Measurements from ENCODE around the gene SETBP1.
A peak's percentile ranks its signal among the peaks of the same experiment; 100 is the strongest.

The SETBP1 gene

DNA sequence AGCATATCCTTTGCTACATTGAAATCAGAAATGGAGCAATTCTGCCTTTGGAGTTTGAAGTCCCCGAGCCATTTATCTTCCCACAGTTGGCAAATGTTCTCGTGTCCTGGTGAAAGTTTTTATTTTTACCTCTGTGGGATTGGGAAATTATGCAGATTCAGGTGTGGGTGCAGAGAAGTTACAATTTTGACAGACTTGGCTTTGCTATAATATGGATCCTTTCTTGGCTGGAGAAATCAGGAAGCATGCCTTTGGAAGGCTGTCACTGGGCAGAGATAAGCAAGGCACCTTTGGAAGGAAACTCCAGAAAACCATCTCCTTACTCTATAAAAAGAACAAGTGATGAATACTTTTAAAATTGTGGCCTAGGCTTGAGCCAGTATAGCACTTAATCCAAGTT, 278.3 kb downstream of the SETBP1 start:
- in situ Hi-C loops (cut with MboI; ENCODE audit: low pct_unique_long_range_greater_than_20kb, low sequenced_read_pairs): no loop called here
- DNase-seq: no peak

DNA sequence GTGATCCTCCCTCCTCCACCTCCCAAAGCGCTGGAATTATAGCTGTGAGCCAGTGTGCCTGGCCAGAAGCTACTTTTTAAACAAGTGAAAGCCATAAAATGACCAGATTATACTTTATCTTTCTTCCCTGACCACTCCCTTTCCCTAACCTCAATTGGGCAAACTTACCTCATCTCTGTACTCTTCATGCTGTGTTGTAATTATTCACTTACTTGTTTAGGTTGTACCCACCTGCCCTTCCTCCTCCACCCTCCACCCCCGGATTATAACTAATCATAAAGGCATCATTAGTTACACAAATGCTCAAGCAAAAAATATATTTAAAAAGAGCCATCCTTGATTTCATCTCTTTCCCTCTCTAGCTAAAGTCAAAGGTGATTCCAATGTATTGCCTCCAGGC, 279.9 kb downstream of the SETBP1 start:
- DNase-seq: no peak
- in situ Hi-C loops (cut with MboI; ENCODE audit: low pct_unique_long_range_greater_than_20kb, low sequenced_read_pairs): no loop called here

DNA sequence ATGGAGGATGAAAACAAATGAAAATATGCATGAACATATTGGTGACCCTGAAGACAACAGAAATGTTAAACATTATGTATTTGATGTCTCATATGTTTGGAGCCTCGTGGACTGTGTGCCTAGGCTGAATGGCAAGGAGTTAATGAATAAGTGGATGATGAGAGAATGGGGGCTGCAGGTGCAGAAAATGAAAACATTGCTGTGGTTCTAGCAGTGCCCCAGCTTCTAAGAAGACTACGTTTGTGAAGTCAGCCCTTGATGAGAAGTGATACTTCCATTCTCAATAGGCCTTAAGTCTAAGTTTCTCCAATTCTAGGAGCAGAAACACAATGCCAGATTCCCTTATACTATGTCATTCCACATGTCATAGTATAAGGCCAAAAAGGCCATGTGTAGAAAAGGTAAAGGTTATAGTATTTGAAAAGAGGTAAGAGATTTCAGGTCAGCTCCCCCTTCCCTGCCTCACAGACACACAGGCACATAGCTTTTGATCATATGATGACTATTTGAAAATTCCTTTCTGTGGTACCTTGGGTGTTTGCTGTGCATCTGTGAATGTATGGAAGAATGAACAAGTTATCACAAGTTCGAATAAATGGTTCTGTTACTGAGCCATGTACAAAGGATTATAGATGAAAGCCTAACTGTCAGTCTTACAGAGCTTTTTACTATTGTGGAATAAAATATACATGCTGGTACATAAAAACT, 280.8 kb downstream of the SETBP1 start:
- in situ Hi-C loops (cut with MboI; ENCODE audit: low pct_unique_long_range_greater_than_20kb, low sequenced_read_pairs): no loop called here
- no peak for DNase-seq

DNA sequence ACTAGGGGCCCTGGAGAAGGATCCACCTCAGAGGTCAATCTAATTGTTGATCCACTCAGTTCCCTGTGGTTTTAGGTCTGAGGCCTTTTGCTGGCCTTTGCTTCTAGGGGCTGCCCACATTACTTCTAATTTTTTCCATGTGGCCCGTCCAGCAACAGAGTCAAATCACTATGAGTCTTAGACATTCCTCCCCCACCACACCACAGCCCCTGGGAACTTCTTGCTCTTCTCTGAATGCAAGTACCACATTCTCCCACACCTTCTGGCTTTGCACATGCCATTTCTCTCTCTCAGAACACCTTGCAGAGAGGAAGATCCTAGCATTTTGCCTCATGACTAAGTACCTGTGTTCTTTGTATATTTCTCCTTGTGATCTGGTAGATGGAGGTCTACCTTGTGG, 286.9 kb downstream of the SETBP1 start:
- in situ Hi-C loops (cut with MboI; ENCODE audit: low pct_unique_long_range_greater_than_20kb, low sequenced_read_pairs): no loop called here
- DNase-seq: no peak

DNA sequence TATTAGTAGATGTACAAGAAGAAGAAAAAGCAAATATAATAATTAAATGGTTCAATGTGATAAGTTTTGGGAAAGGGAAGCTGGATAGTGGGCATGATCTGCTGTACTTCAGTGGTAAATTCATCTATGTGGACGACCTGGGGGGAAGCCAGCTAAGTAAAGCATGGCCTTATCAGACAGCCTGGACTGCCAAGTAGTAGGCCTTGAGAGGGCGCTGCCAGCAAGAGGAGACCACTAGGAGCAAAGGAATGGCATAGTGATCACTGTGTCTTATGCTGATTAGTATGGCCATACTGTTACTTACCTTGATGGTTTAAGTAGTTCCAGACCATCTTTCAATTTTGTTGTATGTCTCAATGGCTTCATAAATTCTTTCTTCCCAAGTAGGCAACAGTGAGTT, 287.6 kb downstream of the SETBP1 start:
- in situ Hi-C loops (cut with MboI; ENCODE audit: low pct_unique_long_range_greater_than_20kb, low sequenced_read_pairs): no loop called here
- DNase-seq: no peak

DNA sequence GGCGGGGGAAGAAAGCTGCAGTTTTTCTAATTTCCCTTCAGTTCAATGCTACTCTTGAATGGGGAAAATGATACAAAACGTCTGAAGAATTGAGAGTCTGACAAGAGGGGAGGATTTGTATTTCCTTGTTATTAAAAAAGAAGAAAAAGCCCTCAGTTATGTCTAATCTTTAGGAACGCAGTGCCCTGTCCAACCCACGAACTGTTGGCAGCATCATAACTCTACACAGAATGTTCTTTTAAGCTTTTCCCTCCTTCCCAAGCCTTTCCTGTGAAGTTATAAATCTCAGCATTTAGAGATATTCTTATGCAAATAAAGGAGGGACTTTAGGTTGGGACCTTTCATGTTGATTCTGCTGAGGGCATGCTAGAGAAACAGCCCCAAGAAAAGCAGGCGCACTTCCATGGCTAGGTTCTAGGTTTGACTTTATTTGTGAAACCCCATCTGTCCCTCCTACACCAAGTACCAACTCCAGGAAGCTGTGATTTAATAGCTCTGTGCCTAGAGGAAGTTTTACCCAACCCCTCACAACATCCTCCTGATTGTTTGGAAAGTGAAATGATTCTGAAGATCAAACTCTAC, 288.6 kb downstream of the SETBP1 start:
- DNase-seq: no peak
- in situ Hi-C loops (cut with MboI; ENCODE audit: low pct_unique_long_range_greater_than_20kb, low sequenced_read_pairs): no loop called here

DNA sequence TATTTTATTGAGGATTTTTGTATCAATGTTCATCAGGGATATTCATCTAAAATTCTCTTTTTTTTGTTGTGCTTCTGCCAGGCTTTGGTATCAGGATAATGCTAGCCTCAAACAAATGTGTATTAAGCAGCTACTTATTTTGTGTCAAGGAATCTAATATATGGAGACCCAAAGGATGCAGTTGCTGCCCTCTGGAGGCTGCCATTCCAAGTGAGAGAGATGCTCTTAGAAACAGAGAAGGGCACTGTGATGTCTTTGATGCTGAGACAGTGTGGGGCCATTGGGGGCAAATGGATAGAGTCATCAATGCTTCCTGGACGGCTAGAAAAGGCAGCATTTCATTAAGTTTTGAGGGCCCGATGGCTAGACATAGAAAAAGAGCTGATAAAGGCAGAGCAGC, 292.6 kb downstream of the SETBP1 start:
- DNase-seq: no peak
- in situ Hi-C loops (cut with MboI; ENCODE audit: low pct_unique_long_range_greater_than_20kb, low sequenced_read_pairs): no loop called here

DNA sequence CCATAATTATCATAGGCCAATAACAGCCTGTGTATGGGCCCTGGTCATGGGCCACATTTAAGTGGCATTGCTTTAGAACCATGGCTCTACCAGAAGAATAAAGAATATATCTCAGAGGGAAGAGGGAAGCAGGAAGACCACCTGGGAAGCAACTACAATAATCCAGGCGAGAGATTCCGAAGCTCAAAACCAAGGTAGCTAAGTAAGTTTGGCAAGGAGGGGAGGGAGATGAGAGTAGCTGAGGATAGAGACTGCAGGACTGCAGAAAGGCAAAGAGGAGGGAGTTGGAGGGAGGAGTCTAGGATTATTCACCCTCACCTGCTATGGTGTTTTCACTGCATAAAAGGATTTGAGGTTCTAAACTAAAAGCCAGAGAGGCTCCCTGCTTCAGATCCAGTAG, 293.5 kb downstream of the SETBP1 start:
- in situ Hi-C loops (cut with MboI; ENCODE audit: low pct_unique_long_range_greater_than_20kb, low sequenced_read_pairs): no loop called here
- DNase-seq: no peak

DNA sequence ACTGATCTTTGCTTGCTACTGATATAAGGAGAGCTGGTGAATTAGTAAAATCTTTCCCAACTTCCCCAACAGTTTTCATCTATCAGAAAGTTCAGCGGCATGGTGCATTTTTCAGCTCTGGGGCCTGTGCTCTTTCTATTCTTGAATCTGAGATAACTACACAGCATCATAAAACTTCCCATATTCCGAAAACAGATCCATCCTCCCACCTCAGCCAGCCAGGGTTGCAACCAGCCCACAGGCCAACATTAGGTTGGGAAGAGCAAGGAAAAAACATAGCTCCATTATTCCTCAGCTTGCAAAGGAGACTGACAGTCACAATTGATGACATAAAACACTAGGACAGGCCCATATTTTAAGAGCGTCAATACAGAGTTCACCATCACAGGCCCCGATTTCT, 297.2 kb downstream of the SETBP1 start:
- DNase-seq: no peak
- in situ Hi-C loops (cut with MboI; ENCODE audit: low pct_unique_long_range_greater_than_20kb, low sequenced_read_pairs): no loop called here

DNA sequence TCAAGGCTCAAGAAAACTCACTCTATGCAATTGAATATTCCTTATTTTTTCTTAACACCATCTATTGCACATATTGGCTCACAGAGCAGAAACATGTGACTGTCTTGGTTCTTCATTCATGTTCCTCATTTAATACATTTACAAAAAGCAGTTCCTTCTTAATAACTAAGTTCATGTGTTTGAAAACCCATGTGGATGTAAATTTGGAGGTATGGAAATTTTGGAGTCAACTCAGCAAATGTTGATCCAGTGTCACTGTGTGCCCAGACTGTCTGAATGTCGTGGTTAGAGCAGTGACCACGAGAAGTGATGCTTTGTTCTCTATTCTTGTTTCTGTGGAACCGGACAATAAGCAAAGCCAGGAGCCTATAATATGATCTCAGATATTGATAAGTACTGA, 299.1 kb downstream of the SETBP1 start:
- DNase-seq: no peak
- in situ Hi-C loops (cut with MboI; ENCODE audit: low pct_unique_long_range_greater_than_20kb, low sequenced_read_pairs): no loop called here

DNA sequence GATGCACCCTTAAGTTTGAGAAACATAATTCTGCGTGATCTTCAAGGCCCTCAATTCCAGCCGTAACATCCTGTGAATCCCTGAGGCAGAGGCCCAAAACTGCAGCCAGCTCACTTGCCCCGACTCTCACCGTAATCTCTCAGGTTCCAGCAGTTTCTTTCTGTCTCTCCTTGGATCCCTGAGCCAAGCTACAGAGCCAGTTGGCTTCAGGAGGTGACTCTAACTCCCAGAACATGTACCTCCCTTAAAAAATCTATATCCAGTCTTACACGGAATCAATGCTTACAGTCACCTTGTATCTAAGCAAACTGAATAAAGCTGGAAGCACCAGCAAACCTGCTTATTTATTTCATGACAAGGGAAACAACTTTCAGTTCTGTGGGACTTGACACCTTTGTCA, 300.4 kb downstream of the SETBP1 start:
- in situ Hi-C loops (cut with MboI; ENCODE audit: low pct_unique_long_range_greater_than_20kb, low sequenced_read_pairs): no loop called here
- no peak for DNase-seq

DNA sequence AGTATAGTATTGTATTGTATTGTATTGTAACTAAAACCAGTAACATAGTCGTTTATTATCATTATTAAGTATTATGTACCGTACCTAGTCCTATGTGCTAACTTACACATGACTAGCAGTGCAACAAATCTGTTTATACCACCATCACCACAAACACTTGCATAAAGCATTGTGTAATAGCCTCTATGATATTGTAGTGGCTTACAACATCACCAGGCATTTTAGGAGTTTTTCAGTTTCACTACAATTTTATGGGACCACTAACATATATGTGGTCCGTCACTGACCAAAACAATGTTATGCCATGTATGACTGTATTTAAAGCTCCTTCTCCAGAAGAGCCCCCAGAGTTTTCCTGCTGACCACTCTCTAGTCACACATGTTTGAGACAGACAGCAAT, 306.2 kb downstream of the SETBP1 start:
- in situ Hi-C loops (cut with MboI; ENCODE audit: low pct_unique_long_range_greater_than_20kb, low sequenced_read_pairs): no loop called here

DNA sequence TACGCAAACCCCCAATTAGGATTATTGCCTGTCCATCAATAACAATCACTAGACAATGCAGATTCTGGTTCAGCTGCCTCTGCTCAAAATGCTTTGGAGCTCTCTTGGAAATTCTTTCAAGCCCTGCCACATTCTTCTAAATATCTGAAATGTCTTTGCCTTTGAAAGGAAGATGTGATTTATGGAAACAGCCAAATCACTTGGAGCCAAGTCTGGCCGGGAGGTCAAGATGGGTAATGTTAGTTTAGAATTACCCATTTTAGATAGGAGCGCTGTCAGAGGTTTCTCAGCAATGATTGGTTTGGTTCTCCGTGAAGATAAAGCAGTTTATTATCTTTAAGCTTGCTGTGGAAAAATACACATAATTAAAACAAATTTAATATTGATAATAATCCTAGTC, 306.7 kb downstream of the SETBP1 start:
- DNase-seq: no peak
- in situ Hi-C loops (cut with MboI; ENCODE audit: low pct_unique_long_range_greater_than_20kb, low sequenced_read_pairs): no loop called here

More for the DNA sequence above, 306.2 kb downstream of the SETBP1 start:
- DNase-seq: no peak

DNA sequence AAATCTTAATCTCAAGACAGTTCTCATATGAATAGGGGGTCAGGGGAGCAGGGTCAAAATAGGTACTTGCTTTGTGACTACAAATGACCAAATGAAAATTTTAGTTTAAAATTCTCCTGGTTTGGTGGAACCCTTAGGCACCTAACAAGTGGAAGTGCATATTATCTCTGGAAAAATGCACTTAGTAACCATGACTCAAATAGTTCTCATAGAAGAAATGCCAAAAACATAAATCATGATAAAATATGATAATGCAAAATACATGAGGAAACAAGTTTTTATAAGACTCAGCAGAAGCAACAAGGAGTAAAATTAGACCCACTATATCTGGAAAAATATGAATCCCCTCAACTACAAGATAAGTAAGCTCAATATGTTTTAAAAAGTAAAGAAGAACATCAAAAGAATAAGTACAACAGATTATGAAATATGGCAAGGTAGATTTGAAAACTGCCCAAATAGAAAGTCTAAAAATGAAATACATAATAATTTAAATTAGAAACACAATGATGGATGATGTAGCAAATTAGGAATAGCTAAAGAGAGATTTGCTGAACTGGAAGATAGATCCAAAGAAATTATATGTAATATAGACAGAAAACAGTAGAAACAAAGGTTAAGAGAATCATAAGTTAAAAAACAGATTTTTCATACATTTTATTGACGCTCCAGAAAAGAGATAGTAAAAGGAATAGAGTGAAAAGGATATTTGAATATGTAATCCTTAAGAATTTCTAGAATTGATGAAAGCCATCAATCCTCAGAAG, 308.3 kb downstream of the SETBP1 start:
- DNase-seq: no peak
- in situ Hi-C loops (cut with MboI; ENCODE audit: low pct_unique_long_range_greater_than_20kb, low sequenced_read_pairs): no loop called here

DNA sequence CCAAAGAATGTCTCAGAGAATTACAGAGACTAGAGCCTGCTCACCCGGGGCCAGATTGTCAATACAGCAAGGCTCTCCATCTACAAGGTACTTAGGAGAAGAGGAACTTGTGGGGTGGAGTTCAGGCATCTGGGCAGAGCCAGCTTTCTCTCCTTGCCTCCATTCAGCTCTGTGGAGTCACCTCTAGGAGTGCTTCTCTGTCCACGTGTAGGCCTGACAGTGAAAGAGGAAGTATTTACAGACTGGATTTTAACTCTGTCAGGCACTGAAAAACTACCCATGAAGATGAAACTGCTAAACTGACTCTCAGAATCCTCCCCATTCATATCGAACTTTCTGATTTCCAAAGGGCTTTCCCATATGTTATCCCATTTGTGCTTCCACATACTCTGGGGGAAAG, 315.6 kb downstream of the SETBP1 start:
- in situ Hi-C loops (cut with MboI; ENCODE audit: low pct_unique_long_range_greater_than_20kb, low sequenced_read_pairs): no loop called here
- DNase-seq: peak; percentile 77

DNA sequence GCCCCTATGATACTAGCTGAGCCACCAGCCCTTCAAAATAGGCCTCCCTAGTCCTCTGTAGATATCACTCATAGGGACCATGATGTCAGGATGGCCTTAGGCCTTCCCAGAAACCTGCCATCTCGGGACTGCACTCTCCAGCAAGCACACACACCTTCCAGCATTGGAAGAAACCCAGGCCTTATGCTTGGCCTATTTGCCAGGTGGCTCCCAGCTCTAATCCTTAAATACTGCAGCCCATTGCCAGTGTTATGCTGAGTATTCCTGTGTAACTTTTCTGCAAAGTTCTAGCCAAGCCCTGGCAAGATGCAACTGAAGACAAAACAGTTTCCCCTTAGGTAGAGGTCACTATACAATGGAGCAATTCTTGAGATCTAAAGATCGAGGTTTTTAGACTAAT, 316.5 kb downstream of the SETBP1 start:
- DNase-seq: no peak
- in situ Hi-C loops (cut with MboI; ENCODE audit: low pct_unique_long_range_greater_than_20kb, low sequenced_read_pairs): no loop called here

DNA sequence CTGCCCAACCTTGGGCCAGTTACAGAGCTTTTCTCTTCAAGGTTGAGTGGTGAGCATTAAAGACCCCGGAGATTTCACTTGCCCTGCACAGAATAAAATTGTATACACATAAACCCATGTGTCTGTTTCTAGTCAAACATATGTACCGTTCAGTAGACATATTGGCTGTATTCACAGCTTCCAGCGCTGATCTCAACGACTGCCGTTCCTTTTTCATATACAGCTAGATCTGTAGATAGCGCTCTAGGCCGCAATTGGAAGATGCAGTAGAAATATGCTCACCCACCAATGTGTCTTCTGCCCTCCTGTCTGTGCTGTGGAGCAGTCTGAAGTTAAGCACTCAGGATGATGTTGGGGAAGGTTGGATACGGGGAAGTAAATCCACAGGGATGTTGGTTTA, 317.7 kb downstream of the SETBP1 start:
- in situ Hi-C loops (cut with MboI; ENCODE audit: low pct_unique_long_range_greater_than_20kb, low sequenced_read_pairs): no loop called here
- no peak for DNase-seq

DNA sequence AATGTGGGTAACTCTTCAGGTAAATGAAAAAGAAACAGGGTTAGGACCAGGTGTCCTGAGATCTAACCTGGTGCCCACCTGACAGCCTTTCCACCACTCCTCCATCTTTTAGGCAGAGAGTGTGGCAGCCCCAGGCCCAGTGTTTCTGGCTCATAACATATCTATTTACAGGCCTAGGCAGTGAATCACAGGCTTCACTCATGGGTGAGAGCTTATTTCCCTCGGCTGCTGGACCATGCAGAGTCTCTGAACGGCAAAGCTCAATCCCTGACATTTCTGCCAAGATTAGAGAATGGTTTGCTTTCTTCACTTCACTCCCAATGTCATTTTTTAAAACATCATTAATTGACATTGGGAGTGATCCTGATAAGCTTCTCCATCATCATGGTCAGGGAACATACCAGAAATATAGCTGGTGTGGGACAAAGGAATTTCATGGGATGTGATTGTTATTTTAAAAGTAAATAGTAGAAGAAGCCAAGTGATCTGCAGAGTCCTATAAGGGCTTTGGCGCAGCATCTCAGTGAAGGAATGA, 323.9 kb downstream of the SETBP1 start:
- DNase-seq: no peak
- in situ Hi-C loops (cut with MboI; ENCODE audit: low pct_unique_long_range_greater_than_20kb, low sequenced_read_pairs): no loop called here

DNA sequence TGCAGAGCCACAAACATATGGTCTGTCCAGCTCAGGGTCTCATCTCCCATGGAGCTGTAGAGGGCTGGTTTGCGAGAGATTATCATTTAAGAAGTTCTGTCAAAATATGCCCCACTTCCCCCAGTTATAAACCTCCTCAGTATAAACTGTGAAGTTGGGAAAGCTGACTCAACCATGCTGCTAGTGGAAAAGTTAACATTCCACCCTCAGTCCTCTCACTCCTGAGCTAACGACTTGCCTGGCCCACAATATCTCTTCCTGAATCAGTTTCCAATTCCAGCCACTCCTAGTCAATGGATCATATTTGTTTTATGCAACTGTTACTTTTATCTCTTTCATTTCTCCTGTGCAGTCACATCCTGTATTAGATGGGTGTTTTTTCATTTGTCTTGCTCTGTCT, 326.2 kb downstream of the SETBP1 start:
- DNase-seq: no peak
- in situ Hi-C loops (cut with MboI; ENCODE audit: low pct_unique_long_range_greater_than_20kb, low sequenced_read_pairs): no loop called here

DNA sequence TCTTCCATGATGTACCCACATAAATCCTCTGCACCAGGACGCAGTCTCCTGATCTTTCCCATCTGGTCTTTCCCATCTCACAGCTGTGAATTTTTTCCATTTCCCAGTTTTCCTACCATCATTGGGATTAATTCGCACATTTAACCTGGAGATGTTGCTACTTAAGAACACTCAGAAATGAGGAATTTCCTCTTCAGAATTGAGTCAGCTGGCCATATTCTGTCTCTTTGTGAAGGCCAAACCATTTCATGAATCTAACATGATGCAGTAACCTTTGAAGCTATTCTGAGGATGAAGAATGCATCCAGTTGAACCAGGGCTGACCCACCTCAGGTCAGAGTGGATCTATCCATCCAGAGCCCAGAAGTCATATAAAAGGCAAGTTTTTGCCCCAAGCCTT, 326.8 kb downstream of the SETBP1 start:
- in situ Hi-C loops (cut with MboI; ENCODE audit: low pct_unique_long_range_greater_than_20kb, low sequenced_read_pairs): no loop called here
- no peak for DNase-seq

Measured in KBM-7 (cell line).